Measurements from ENCODE around the gene DPP6. TPM values are rescaled to one million over a fixed set of nuclear protein-coding genes. Genes with fewer than 3 reads are reported as not detected.

DPP6 gene
- total RNA-seq, 1 donor from 2014 or later, result 2.2 TPM

- DNase-seq (ENCODE audit: low read depth, low spot score), result no peak
- Mint-ChIP-seq H3K27me3 (ENCODE audit: low read depth) (peaks cover 11% of the 10 kb centered on the region), H3K36me3 (ENCODE audit: low read depth) (peaks cover 2% of the 10 kb centered on the region), H3K4me1 (no peaks in the 10 kb centered on the region), H3K4me3 (no peak overlapping the region), H3K9me3 (no peaks in the 10 kb centered on the region), H3K27ac (ENCODE audit: unreplicated experiment) (no peak overlapping the region)
- no peak for TF ChIP-seq CTCF (conservative IDR thresholded peaks at IDR 0.05)
These were observed 295.6 kb downstream of the DPP6 start for GRCh38 chr7:154347700-154348266.

GRCh38 chr7:154350892-154351291 lies 298.7 kb downstream of the DPP6 start:
- DNase-seq (ENCODE audit: low read depth, low spot score), result no peak
- no peak for TF ChIP-seq CTCF (conservative IDR thresholded peaks at IDR 0.05)
- Mint-ChIP-seq H3K36me3 (ENCODE audit: low read depth) (peaks cover 2% of the 10 kb centered on the region), H3K4me1 (peaks cover 6% of the 10 kb centered on the region), H3K9me3 (peaks cover 4% of the 10 kb centered on the region), H3K27ac (ENCODE audit: unreplicated experiment) (no peak overlapping the region), H3K27me3 (ENCODE audit: low read depth) (peaks cover 17% of the 10 kb centered on the region), H3K4me3 (no peak overlapping the region)

DNA sequence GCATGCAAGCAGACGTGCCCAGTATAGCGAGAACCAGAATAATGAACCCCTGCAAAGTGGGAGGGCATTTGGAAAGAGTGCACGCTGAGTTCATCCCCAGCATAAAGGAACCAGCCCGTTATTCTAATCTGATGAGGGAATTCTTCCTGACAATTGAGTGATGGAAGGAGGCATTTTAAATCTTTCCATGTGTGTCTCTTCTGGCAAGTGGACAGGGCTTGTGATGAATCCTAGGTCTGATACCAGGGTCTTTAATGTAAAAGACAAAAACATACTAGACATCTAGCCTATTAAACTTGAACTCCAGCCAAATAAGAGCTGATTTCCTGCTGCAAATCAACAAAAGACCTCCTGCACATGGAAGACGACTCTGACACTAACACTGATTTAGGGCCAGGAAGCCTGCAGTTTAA lies 301.2 kb downstream of the DPP6 start:
- no peak for DNase-seq (ENCODE audit: low read depth, low spot score)
- Mint-ChIP-seq H3K4me1 (peaks cover 6% of the 10 kb centered on the region), H3K27me3 (ENCODE audit: low read depth) (peaks cover 16% of the 10 kb centered on the region), H3K36me3 (ENCODE audit: low read depth) (peaks cover 2% of the 10 kb centered on the region), H3K9me3 (peaks cover 4% of the 10 kb centered on the region), H3K4me3 (no peak overlapping the region), H3K27ac (ENCODE audit: unreplicated experiment) (no peak overlapping the region)
- TF ChIP-seq CTCF (conservative IDR thresholded peaks at IDR 0.05), result no peak

GRCh38 chr7:154364170-154364569 lies 312.0 kb downstream of the DPP6 start:
- Mint-ChIP-seq H3K4me3 (no peak overlapping the region), H3K27ac (ENCODE audit: unreplicated experiment) (no peak overlapping the region), H3K27me3 (ENCODE audit: low read depth) (no peaks in the 10 kb centered on the region), H3K4me1 (no peaks in the 10 kb centered on the region), H3K36me3 (ENCODE audit: low read depth) (no peaks in the 10 kb centered on the region), H3K9me3 (peaks cover 7% of the 10 kb centered on the region)
- no peak for DNase-seq (ENCODE audit: low read depth, low spot score)
- TF ChIP-seq CTCF (conservative IDR thresholded peaks at IDR 0.05), result no peak

GRCh38 chr7:154371424-154371823 lies 319.2 kb downstream of the DPP6 start:
- H3K4me1 Mint-ChIP-seq, result no peaks in the 10 kb centered on the region
- no peaks in the 10 kb centered on the region for H3K9me3 Mint-ChIP-seq
- no peak for TF ChIP-seq CTCF (conservative IDR thresholded peaks at IDR 0.05)
- H3K27ac Mint-ChIP-seq (ENCODE audit: unreplicated experiment), result no peak overlapping the region
- no peaks in the 10 kb centered on the region for H3K27me3 Mint-ChIP-seq (ENCODE audit: low read depth)
- H3K4me3 Mint-ChIP-seq, result no peak overlapping the region
- no peaks in the 10 kb centered on the region for H3K36me3 Mint-ChIP-seq (ENCODE audit: low read depth)
- no peak for DNase-seq (ENCODE audit: low read depth, low spot score)
